Hematopoietic multipotent progenitor cell (in vitro differentiated cells): ENCODE data around the gene CHRM2. TPM values are rescaled to one million over a fixed set of nuclear protein-coding genes. Genes with fewer than 3 reads are reported as not detected.

Source experiments
- DNase-seq, 3 donors: peaks; one replicate each; pipeline ENCODE4 v3.0.0-alpha.2; 2011 to 2015; ENCODE audit warnings: low read depth in 2 of 3, low spot score in 2 of 3
- total RNA-seq: library from RNA; depleted of rRNA; stranded (reverse); fragments of >200 nt; gene quantifications from one replicate; pipeline ENCODE4 v1.2.3, GENCODE V29; 2012

CHRM2 gene
- total RNA-seq, 1 donor, result not detected

DNA sequence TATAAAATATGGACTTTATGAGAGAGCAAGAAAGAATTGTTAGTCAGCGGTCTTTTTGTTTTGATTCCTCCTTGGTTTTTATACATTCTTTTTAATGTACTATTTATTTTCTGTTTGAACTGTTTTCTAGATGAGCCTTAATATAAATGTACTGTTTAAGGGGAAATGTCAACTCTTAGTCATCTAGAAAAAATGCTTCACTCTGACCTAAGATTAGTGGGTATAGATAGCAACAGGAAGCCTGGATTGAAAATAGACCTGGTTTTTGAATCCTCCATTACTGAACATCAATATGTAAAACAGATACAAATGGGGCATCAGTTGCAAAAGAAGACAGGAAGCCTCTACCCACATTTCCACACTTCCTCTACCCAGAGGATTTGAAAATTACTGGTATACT lies 87.8 kb downstream of the CHRM2 start:
- no peak for DNase-seq

DNA sequence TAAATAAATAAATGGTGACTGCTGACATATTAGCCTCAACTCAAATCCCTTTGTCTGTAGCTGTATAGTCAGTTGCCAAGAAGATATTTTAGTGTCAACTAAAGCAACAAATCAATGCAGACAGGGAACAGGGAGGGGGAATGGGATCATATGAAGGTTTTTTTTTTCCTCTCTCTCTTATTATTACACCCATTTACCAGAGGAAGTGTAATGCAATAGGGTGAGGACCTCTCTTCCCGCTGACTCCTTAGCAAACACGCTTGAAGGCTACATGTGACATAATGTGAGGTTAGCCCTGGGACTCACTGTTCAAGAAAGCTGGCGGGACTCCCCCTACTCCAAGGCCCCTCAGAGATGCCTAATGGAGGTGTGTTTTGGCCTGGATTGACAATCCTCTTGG lies 88.2 kb downstream of the CHRM2 start:
- DNase-seq, result no peak

DNA sequence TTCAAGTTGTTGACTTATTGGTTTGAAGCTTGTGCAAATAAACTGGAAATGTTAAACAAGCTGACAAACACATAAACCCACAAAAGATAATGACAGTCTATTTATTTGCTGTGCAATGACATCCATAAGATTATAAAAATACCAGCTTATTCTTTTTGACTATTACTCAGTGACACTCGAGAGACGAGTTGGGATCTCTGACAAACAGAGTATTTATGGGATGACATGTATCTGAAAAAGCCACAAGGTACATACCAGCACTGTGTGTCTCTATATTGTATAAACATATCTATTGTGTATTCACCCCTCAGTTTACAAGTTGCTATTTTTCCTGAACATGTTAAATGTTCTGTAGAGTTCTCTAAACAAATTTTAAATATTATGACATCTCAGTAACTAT lies 88.9 kb downstream of the CHRM2 start:
- DNase-seq, result no peak

DNA sequence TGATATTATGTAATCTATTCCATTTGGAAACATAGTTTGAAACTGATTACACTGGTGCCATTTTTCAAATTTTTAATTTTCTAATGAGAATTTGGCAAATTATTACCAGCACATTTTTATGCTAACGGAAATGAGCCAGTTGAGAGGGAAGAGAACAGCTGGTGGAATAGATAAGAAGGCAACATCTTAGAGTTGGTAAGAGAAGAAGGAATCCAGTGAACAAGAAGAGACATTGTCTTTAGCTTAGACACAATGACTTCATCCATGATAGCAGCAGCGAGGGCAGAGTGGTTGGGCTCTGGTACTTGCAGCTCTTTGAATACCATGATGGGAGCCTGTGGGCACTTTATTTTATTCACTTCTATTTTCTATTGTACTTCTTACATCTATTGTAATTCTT lies 89.6 kb downstream of the CHRM2 start:
- DNase-seq, result no peak

DNA sequence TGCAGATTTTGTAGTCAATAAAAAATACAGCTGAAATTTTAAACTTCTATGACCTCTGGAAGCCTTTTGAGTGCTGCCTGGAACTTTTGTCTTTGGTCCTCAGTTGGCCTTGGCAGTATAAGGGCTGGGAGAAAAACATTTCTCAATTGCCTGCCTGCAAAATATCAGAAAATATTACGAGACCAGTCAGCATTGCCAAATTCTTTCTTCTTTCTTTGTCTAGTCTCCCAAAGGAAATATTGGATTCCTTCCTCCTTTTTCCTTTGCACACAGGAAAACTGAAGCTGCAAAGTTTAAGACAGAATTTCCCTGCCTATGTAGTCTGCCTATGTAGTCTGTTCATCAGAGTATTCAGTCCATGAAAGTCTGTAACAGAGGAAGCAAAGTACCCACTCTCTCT lies 95.9 kb downstream of the CHRM2 start:
- DNase-seq, result no peak

DNA sequence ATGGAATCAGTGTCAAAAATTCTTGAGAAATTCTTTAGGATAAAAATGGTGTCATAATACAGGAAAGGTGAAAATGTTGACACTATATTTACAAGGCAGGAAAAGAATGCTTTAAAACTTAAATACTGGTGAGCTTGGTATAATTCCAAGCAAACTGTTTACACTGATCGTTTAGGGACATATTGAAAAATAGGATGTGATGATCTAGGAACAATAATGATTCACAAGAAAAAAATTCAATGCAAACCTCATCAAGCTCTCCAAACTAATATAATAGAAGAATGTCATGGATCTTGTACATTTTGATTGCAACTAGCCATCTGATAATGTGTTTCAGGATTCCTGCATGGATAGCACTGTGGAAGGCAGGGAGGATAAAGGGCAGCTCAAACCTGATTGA lies 98.4 kb downstream of the CHRM2 start:
- no peak for DNase-seq

DNA sequence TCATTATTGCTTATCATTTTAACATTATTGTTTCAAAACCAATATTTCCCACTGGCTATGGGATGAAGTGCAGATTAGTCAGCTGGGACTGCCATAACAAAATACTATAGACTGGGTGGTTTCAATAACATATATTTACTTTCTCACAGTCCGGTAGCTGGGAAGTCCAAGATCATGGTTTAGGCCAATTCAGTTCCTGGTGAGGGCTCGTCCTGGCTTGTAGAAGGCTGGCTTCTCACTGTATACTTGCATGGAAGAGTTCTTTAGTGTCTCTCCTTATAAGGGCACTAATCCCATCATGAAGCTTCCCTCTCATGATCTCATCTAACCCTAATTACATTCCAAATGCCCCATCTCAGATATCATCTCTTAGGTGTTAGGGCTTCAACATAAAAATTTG lies 101.3 kb downstream of the CHRM2 start:
- DNase-seq, result no peak

DNA sequence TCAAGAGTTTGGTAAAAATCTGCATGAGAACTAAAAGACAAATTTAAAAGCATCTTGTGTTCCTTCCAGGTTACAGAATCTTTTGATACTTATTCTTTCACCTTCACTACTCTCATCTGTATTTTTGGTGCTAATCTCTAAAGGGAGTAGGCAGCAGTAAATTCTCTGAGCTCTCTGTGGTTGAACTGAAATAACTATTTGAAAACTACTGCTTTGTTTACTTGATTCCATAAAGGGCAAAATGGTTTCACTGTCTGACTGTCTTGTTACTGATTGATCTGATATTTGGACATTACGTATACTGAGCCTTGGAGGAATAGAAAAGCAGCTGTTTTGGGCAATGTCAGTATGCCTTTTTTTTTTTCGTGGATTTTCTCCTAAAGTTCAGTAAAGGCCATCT lies 103.3 kb downstream of the CHRM2 start:
- DNase-seq, result no peak

DNA sequence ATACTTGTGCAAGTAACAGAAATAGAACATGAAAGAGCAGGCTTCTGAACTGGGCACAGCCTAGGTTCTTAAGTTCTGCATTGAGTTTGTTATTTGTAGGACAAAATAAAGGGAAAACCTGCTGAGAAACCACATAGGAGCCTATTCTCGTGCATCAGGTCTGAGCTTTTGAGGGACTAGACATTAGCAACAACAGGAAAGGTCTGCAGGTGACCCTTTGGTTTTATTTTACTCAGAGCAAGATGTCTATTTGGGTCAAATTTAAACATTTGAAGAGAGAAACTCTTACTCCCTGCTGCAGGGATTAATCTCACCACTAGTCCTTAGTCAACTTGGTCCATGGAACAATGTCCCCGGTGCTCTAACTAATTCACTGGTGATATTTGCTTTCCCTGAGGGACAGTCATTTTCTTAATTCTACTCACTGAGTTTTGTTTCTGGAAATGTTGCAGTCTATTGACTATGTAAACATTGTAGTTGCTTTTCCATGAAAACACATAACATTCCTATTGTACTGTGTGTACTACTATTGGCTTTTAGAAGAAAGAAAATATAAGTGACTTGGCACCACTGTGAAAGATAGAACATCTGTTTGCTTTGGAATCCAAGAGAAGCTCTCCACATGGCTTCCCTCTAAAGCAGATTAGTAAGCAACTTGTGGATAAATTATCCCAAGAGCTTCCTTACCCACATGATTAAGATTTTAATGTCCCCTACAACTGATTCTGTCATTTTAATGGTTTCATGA lies 108.2 kb downstream of the CHRM2 start:
- DNase-seq, result no peak

DNA sequence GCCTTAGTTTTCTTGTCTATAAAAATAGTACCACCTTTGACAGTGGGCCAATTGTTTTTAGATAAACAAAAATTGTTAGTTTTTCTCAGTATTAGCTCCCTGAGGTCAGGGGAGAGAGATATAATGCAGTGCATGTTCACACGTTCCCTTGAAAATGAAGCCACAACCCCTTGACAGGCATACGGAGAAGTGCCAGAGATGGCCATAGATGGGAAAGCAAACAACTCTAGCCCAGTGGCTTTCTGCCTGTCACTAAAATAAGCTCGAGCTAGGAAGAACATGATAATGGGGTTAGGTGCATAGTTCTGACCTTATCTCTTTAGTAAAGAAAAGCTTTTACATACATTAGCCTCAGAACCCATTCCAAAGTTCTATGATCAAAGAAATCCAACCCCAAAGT lies 124.9 kb downstream of the CHRM2 start:
- no peak for DNase-seq

DNA sequence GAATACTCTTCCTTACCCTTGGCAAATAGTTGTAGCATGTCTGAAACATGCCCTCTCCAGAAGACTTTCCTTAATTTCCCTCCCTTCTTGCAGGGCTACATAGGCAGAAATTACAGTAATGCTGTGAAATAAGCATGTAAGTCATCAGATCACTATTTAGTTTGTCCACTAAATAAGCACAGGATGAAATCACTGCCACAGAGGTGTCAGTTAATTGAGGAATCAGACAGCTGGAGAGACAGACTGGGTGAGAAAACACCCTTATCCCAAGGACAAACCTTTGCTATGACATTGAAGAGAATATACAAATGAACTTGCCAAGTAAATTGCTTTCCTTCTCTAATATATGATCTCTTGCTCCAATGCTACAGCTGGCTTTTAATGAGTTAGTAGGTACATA lies 129.3 kb downstream of the CHRM2 start:
- no peak for DNase-seq

DNA sequence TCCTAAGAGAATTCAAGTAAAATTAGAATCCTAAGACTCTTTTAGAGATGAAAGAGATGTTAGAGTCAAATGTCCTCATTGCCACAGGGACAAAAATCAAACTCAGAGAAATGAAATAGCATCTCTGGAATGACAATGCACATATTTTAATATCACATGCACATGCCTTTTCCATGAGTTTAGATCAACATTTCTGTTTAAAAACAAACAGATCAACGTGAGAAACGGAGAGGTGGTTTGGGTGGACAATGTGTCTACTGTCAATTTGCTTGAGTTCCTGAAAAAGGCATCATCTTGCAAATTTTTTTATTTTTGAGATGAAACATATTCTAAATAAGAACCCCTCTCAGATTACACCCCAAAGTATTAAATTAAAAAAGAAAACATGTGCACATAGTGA lies 130.0 kb downstream of the CHRM2 start:
- DNase-seq, result no peak

DNA sequence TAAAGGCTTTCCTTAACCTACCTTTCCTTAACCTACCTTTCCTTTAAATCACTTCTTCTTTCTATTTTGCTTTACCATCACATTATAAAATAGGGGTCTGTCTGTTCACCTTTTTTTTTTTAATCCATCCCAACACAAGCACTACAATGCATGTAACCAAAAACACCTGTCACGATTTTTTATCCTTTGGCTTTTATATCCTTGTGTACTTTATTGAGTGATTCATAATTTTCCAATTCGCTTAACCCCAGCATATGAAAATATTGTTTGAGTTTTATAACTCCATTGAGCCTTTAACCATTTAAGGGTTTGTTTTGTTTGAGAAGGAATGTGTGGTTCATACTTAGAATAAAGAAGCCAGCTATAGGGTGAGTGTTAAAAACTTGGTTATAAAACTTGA lies 132.2 kb downstream of the CHRM2 start:
- DNase-seq, result no peak

DNA sequence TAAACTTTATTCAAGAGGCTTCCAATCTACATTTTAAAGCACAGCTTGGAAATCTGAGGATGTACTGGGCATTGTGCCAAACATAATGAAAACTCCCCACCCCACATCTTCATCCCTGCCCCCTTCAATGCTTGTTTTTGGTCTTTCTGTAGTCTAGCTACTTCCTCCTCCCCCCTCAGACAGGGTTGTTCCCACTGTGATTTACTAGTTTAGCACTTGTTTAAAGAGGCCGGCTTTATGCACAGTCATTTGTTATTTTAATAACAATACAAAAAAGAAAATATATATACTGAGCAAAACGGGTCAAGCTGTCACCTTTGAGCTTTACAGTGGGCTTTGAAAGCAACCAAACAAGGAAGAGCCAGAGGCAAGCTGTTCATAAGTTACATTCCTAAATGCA lies 132.6 kb downstream of the CHRM2 start:
- DNase-seq, result no peak

DNA sequence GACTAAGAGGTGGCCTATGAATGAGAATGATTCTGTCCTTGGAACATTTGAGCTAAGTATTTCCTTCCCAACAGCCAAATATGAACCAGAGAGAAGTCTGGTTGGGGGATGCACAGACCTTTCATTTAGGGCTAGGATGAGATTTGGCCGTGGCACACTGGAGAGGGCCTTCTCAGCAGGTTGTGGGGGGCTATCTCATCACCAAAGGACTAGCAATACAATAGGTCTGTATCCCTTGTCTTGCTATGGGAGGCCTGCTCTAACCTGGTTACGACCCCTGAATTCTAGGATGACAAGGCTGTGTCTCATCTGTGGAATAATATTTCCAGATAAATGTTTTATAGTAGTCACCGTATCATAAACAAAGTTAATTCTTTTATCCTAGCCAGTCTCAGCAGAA lies 133.0 kb downstream of the CHRM2 start:
- no peak for DNase-seq

DNA sequence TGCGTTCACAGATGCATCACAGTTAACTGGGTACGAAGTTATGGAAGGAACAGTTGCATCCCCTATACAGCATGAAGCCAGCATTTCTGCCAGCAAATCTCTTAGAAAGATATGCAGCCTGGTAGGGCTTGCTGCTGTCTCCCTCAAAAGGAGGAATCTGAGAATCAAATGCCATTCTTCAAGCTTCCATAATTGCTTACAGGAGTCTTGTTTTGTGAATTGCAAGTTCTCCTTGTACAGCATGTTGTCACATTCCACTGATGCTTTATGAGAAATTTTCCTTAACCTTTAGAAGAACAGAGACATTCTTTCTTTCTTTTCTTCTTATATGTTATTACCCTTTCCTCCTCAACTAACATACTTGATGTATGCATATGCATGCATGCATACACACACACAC lies 134.6 kb downstream of the CHRM2 start:
- no peak for DNase-seq

DNA sequence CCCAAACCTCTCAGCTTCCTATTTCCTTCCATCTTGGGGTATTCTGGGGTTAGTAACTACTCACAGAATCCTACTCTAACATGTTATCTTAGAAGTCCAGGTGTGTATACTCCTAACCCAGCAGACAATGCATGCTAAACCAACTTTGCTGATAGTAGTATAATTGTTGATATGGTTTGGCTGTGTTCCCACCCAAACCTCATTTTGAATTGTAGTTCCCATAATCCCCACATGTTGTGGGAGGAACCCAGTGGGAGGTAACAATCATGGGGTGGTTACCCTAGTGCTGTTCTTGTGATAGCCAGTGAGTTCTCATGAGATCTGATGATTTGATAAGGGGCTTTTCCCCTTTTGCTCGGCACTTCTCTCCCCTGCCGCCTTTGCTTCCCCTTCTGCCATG lies 135.1 kb downstream of the CHRM2 start:
- peak in 1 of 3 donors; percentile 1 for DNase-seq

DNA sequence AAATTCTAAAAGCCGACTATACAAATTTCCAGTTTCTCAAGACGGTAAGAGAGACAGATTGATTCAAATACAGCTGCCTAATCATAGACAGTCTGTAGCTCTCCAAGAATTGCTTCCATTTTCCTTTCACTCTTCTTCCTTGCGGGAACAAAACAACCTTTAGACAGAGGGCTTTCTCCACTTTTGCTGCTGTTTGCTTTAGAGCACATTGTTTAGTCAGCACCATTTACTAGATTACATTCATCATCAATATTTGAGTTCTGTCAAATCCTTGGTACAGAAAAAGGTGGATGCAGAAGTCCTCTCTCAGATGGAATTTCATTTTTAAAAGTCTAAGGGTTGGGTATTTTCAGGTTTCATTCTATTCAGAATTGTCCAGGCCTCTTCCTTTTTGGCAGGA lies 137.4 kb downstream of the CHRM2 start:
- DNase-seq, result no peak

DNA sequence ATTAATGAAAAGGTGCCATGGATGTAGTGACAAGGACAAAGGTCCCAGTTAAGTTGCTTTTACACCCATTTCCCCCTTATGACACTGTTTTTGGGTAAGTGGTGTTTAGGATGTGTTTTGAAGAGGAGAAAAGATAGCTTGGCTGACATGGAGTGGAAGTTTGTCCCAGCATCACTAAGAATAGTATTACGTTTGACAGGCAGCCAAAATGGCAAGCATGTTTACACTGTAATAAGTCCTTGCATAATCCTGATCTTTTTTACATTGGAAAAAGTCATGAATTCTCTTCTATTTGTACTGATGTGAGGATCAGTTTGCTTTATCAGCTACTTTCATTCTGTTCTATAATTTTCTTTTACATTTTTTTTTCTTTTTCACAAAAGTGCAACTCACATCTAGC lies 137.8 kb downstream of the CHRM2 start:
- no peak for DNase-seq

DNA sequence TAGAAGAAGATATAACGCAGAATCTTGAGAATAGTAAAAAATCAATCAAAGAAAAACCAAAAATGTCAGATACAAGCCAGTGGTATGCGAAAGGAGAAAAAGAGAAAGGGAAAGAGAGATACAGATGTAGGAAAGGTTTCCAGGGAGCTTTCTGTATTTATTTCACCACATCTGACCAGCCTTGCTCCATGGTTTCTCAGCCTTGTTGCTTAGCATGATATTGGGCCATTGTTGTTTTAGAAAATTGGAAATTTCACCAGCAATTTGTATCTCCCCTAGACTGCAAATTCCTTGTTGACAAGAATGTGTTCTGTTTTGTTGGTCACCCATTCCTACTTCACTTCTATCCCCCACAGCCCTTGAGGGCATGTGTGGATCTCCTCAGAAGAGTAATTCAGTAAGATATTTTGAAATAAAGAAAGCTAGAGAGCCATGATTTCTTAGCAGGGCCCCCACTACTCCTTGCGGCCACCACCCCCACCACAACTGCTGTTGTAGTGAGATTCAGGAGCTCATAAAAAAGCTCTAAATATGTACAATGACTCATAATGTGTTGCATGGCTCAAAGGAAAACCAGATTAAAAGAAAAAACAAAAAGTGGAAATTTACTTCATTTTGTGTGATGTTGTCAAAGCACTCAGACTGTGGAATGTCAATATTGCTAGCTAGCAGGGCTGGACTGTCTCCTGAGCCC lies 138.7 kb downstream of the CHRM2 start:
- no peak for DNase-seq

DNA sequence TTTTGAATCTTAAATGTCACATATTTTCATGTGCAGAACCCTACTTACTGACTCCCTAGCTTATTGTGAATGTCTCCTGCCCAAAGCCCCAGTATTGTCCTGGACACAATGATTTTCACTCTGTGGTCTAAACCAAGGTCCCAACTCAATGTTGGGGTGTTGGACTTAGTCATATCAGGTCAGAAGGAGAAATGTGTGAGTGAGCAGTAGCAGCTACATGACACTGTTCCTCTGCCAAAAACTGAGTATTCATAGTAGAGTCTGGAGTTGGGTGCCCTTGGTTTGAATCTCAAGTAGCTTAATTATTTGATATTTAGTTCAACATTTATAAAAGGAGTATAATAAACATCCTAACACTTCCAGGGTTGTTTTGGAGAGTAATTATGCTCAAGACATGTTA lies 141.0 kb downstream of the CHRM2 start:
- no peak for DNase-seq

DNA sequence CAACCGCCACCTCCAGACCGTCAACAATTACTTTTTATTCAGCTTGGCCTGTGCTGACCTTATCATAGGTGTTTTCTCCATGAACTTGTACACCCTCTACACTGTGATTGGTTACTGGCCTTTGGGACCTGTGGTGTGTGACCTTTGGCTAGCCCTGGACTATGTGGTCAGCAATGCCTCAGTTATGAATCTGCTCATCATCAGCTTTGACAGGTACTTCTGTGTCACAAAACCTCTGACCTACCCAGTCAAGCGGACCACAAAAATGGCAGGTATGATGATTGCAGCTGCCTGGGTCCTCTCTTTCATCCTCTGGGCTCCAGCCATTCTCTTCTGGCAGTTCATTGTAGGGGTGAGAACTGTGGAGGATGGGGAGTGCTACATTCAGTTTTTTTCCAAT lies 146.6 kb downstream of the CHRM2 start:
- no peak for DNase-seq

DNA sequence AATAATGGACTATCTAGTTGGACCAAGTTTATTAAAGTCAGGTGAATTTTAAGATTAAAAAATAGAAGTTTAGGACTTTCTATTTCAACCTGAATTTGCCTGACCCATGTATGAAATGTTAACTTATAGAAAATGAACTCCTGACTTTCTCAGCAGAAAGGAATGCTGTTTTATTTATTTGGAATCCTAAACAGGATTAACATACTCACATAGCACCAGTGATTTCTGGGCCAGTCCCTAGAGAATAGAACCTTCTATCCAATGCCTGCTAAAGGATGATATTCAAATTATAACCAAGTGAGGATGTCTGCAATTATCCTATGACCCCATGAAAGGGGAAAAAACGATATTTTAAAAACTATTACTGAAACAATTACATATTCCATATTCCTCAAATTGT lies 148.8 kb downstream of the CHRM2 start:
- DNase-seq, result no peak
